ENCODE data around the gene LIMCH1. TPM values are rescaled to one million over a fixed set of nuclear protein-coding genes. Genes with fewer than 3 reads are reported as not detected.
A peak's percentile ranks its signal among the peaks of the same experiment; 100 is the strongest.

Gene LIMCH1
- total RNA-seq, 1 donor from 2014 or later: 6.8 TPM

- DNase-seq (ENCODE audit: low read depth) (no peak), FAIRE-seq (no peak)
- no peak for TF ChIP-seq CTCF (IDR thresholded peaks at IDR 0.05; ENCODE audit: insufficient read depth, low read length, severe bottlenecking)
- Histone ChIP-seq H3K36me3 (ENCODE audit: control insufficient read depth, insufficient read depth, low read length) (no peaks in the 10 kb centered on the region), H3K4me3 (ENCODE audit: low read depth, low read length) (no peak overlapping the region), H3K27me3 (ENCODE audit: control insufficient read depth, insufficient read depth, low read length) (no peaks in the 10 kb centered on the region)
Measured at GRCh38 chr4:41534404-41534803, 3.6 kb upstream of the LIMCH1 start.

GRCh38 chr4:41535911-41536371 is 2.0 kb upstream of the LIMCH1 start:
- no peak for TF ChIP-seq CTCF (IDR thresholded peaks at IDR 0.05; ENCODE audit: insufficient read depth, low read length, severe bottlenecking)
- H3K27me3 ChIP-seq (ENCODE audit: control insufficient read depth, insufficient read depth, low read length): no peaks in the 10 kb centered on the region
- FAIRE-seq (no peak), DNase-seq (ENCODE audit: low read depth) (no peak)
- H3K36me3 ChIP-seq (ENCODE audit: control insufficient read depth, insufficient read depth, low read length): no peaks in the 10 kb centered on the region
- H3K4me3 ChIP-seq (ENCODE audit: low read depth, low read length): no peak overlapping the region

- Histone ChIP-seq H3K27me3 (ENCODE audit: control insufficient read depth, insufficient read depth, low read length) (no peaks in the 10 kb centered on the region), H3K4me3 (ENCODE audit: low read depth, low read length) (no peak overlapping the region), H3K36me3 (ENCODE audit: control insufficient read depth, insufficient read depth, low read length) (no peaks in the 10 kb centered on the region)
- FAIRE-seq (no peak), DNase-seq (ENCODE audit: low read depth) (no peak)
- no peak for TF ChIP-seq CTCF (IDR thresholded peaks at IDR 0.05; ENCODE audit: insufficient read depth, low read length, severe bottlenecking)
Measured at GRCh38 chr4:41537292-41537890, 566 bp upstream of the LIMCH1 start.

GRCh38 chr4:41538887-41539498 is 1.0 kb downstream of the LIMCH1 start:
- no peaks in the 10 kb centered on the region for H3K36me3 ChIP-seq (ENCODE audit: control insufficient read depth, insufficient read depth, low read length)
- DNase-seq (ENCODE audit: low read depth) (peak; percentile 13), FAIRE-seq (no peak)
- H3K27me3 ChIP-seq (ENCODE audit: control insufficient read depth, insufficient read depth, low read length): no peaks in the 10 kb centered on the region
- H3K4me3 ChIP-seq (ENCODE audit: low read depth, low read length): no peak overlapping the region
- no peak for TF ChIP-seq CTCF (IDR thresholded peaks at IDR 0.05; ENCODE audit: insufficient read depth, low read length, severe bottlenecking)

- no peak overlapping the region for H3K4me3 ChIP-seq (ENCODE audit: low read depth, low read length)
- FAIRE-seq: no peak
Measured at GRCh38 chr4:41539711-41540110, 1.8 kb downstream of the LIMCH1 start.

More at GRCh38 chr4:41539711-41540110, 1.8 kb downstream of the LIMCH1 start:
- TF ChIP-seq CTCF (IDR thresholded peaks at IDR 0.05; ENCODE audit: insufficient read depth, low read length, severe bottlenecking): no peak
- Histone ChIP-seq H3K27me3 (ENCODE audit: control insufficient read depth, insufficient read depth, low read length) (no peaks in the 10 kb centered on the region), H3K36me3 (ENCODE audit: control insufficient read depth, insufficient read depth, low read length) (no peaks in the 10 kb centered on the region)
- DNase-seq (ENCODE audit: low read depth): no peak

Measured in bronchial epithelial cell (primary cell).